Fibroblast of mammary gland (primary cell): ENCODE data around the gene PGM1.

Source experiments
- DNase-seq: peaks from one replicate; pipeline ENCODE4 v3.0.0-alpha.2; 2010; ENCODE audit warnings: low read depth
- H3K4me3 ChIP-seq: 2 replicates; pipeline ENCODE4 v1.5.1; 2011; ENCODE audit warnings: low read depth, mild to moderate bottlenecking, low read length, moderate library complexity; ENCODE audit not compliant: control insufficient read depth
- TF ChIP-seq, protein P1 (sequence below): conservative IDR thresholded peaks from 2 replicates; pipeline ENCODE4 v1.5.1; 2011; ENCODE audit warnings: low read depth, low read length, inconsistent platforms; ENCODE audit not compliant: control insufficient read depth, insufficient read depth

PGM1 gene

DNA sequence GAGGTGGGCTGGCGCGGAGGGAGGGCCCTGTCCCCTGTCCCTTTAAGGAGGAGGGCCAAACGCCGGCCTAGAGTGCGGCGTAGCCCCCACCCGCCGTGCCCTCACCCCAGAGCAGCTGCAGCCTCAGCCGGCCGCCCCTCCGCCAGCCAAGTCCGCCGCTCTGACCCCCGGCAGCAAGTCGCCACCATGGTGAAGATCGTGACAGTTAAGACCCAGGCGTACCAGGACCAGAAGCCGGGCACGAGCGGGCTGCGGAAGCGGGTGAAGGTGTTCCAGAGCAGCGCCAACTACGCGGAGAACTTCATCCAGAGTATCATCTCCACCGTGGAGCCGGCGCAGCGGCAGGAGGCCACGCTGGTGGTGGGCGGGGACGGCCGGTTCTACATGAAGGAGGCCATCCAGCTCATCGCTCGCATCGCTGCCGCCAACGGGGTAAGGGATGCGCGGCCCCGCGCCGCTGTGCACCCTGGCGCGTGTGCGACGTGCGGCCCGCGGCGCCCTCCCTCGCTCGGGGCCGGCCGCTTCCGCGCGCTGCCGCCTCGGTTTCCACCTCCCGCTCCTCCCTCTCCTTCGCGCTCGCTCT, at the start of gene PGM1:
Gene PGM1, plus strand, starts transcription at position 109 of the 583 bp plus-strand sequence. Its CDS starts 78 bp downstream, at position 187.
- H3K4me3 ChIP-seq, result peak within 1 kb of the TSS; percentile 81
- DNase-seq, result peak; percentile 76
- TF ChIP-seq, protein P1, sequence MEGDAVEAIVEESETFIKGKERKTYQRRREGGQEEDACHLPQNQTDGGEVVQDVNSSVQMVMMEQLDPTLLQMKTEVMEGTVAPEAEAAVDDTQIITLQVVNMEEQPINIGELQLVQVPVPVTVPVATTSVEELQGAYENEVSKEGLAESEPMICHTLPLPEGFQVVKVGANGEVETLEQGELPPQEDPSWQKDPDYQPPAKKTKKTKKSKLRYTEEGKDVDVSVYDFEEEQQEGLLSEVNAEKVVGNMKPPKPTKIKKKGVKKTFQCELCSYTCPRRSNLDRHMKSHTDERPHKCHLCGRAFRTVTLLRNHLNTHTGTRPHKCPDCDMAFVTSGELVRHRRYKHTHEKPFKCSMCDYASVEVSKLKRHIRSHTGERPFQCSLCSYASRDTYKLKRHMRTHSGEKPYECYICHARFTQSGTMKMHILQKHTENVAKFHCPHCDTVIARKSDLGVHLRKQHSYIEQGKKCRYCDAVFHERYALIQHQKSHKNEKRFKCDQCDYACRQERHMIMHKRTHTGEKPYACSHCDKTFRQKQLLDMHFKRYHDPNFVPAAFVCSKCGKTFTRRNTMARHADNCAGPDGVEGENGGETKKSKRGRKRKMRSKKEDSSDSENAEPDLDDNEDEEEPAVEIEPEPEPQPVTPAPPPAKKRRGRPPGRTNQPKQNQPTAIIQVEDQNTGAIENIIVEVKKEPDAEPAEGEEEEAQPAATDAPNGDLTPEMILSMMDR, result no peak

DNA sequence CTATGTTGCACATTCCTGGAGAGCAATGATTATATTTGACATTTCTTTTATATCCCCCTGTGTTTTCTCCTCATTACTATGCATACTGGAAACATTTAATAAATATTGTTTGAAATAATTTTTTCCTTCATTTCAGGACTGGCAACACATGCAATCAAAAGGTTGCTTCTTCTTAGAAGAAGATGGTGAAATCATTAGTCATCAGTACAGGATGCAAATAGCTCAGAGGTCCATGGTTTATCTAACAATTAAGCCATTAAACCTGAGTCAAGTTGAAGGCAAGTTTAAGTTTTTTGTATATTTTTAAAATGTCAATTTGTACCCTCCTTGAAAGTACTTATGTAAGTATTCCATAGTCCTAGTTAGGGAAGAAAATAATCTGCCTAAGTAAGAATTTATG, 47.4 kb upstream of the PGM1 start:
- peak; percentile 64 for DNase-seq
- TF ChIP-seq, protein P1, result no peak

DNA sequence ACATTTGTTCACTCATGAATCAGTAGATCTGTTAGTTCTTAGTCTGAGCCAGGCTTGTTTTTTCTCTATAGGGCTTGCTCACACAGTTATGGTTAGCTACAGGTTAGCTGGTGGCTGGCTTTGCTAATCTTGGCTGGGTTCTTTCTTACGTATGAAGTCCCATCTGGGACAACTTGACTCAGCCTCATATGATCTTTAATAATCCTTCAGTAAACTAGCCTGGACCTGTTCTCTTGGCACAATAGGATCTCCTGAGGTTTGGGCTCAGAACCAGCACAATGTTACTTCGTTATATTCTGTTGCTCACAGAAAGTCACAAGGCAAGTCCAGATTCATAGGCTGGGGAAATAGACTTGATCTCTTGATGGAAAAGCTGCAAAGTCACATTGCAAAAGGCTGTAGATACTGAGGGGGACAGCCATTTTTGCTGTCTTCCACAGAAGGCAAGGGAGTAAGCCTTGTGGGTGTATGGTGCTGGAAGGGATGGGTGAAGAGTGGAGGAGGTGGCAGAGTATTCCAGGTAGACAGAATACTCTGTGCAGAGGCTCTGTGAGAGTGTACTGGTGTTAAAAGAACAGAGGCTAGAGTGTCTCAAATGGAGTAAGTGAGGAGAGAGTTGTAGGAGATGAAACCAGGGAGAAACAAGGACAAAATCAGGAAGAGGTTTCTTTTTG, 45.5 kb upstream of the PGM1 start:
- peak; percentile 96 for DNase-seq
- no peak overlapping the region for H3K4me3 ChIP-seq
- TF ChIP-seq, protein P1, result no peak

More for the DNA sequence above, 47.4 kb upstream of the PGM1 start:
- H3K4me3 ChIP-seq, result no peak overlapping the region

DNA sequence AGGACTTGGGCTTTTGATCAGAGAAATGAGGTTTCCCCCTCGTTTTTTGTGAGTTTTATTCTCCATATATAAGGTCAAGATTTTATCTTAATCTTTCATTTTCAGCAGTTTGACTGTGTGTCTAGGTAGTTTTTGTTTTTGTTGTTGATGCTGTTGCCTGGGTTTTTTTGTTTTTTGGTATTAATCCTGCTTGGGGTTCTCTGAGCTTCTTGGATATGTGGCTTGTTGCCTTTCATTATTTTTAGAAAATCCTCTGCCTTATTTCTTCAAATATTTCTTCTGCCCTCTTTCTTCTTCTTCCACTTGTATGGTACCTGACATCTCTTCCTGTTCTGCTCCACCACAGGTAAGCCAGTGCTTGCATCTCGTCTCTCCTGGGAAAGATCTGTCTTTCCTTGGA, 44.9 kb upstream of the PGM1 start:
- TF ChIP-seq, protein P1, result no peak
- no peak overlapping the region for H3K4me3 ChIP-seq
- DNase-seq, result no peak

DNA sequence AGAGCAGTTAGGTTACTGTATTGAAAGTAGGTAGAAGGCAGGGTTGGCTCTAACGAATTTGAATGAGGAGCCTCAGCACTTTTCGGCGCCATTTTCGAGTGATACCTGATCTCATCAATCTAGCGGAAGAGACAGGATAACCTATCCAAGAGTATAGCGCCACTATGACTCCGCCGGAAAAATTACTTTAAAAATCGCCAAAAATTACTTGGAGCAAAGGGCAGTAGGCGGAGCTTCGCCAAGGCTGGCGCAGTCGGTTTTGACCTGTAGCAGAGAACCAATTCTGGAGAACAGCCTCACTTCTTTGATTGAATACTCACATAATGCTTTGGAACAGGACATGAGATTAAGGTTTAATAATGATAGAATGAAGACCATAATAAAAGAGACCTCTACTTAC, 44.3 kb upstream of the PGM1 start:
- no peak overlapping the region for H3K4me3 ChIP-seq
- no peak for DNase-seq
- TF ChIP-seq, protein P1, result no peak

DNA sequence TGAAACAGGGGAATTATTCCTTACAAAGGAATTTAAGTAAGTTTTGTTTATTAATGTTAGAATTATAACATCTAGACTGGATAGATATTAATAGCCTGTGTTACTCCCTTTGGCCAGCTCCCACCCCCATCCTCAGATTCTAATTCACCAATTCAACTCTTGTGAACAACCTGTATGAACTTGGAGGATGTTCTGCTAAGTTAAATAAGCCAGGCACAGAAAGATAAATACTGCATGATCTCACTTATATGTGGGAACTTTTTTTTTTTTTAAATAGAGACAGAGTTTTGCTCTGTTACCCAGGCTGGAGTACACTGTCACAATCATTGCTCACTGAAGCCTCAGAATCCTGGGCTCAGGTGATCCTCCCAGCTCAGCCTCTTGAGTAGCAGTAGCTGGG, 37.7 kb upstream of the PGM1 start:
- DNase-seq, result no peak

More for the DNA sequence above, 37.7 kb upstream of the PGM1 start:
- no peak overlapping the region for H3K4me3 ChIP-seq
- TF ChIP-seq, protein P1, result no peak
